Astrocyte of the spinal cord (primary cell): ENCODE measurements around the gene HSPA1L.
A peak's percentile ranks its signal among the peaks of the same experiment; 100 is the strongest.
"Not testable (repeated sequence)": the region's sequence is repeated elsewhere in the genome, so short reads cannot be mapped to it uniquely, and the experiment has no call there.

Experiments
- DNase-seq: peaks from one replicate; pipeline ENCODE4 v3.0.0; 2011; ENCODE audit warnings: low read depth, low spot score
- H3K4me3 ChIP-seq: 2 replicates; pipeline ENCODE4 v1.5.1; 2011; ENCODE audit warnings: low read depth, mild to moderate bottlenecking, low read length, moderate library complexity
- in situ Hi-C: cut with HindIII; loops from 2 replicates; pipeline ENCODE4 v1.10.0; 2017; ENCODE audit warnings: low sequenced_read_pairs
- TF ChIP-seq, protein P1 (sequence below): IDR thresholded peaks from 2 replicates; pipeline ENCODE4 v1.5.1; 2012; ENCODE audit warnings: low read depth, mild to moderate bottlenecking, low read length, inconsistent platforms

HSPA1L gene

GRCh38 chr6:31815025-31815838 lies at the start of gene HSPA1L, which contains the start of gene HSPA1A:
HSPA1L (minus strand) TSS chr6:31815283; CDS start chr6:31811972, 3,311 bp downstream.
HSPA1A (plus strand) TSS chr6:31815543; CDS start chr6:31815757, 214 bp downstream.
- H3K4me3 ChIP-seq: peak within 1 kb of the TSS; percentile 62
- in situ Hi-C loops: no loop called here
- peak; percentile 97 for DNase-seq
- TF ChIP-seq, protein P1, sequence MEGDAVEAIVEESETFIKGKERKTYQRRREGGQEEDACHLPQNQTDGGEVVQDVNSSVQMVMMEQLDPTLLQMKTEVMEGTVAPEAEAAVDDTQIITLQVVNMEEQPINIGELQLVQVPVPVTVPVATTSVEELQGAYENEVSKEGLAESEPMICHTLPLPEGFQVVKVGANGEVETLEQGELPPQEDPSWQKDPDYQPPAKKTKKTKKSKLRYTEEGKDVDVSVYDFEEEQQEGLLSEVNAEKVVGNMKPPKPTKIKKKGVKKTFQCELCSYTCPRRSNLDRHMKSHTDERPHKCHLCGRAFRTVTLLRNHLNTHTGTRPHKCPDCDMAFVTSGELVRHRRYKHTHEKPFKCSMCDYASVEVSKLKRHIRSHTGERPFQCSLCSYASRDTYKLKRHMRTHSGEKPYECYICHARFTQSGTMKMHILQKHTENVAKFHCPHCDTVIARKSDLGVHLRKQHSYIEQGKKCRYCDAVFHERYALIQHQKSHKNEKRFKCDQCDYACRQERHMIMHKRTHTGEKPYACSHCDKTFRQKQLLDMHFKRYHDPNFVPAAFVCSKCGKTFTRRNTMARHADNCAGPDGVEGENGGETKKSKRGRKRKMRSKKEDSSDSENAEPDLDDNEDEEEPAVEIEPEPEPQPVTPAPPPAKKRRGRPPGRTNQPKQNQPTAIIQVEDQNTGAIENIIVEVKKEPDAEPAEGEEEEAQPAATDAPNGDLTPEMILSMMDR: no peak

- H3K4me3 ChIP-seq: no peak overlapping the region
- TF ChIP-seq, protein P1: no peak
- no peak for DNase-seq
- in situ Hi-C loops: no loop called here
Observed at GRCh38 chr6:31864818-31865204, 49.7 kb upstream of the HSPA1L start.

- peak overlapping the region; percentile 65 for H3K4me3 ChIP-seq
- DNase-seq, in situ Hi-C loops: not testable (repeated sequence)
Observed at GRCh38 chr6:31864123-31864562, 49.1 kb upstream of the HSPA1L start.

DNA sequence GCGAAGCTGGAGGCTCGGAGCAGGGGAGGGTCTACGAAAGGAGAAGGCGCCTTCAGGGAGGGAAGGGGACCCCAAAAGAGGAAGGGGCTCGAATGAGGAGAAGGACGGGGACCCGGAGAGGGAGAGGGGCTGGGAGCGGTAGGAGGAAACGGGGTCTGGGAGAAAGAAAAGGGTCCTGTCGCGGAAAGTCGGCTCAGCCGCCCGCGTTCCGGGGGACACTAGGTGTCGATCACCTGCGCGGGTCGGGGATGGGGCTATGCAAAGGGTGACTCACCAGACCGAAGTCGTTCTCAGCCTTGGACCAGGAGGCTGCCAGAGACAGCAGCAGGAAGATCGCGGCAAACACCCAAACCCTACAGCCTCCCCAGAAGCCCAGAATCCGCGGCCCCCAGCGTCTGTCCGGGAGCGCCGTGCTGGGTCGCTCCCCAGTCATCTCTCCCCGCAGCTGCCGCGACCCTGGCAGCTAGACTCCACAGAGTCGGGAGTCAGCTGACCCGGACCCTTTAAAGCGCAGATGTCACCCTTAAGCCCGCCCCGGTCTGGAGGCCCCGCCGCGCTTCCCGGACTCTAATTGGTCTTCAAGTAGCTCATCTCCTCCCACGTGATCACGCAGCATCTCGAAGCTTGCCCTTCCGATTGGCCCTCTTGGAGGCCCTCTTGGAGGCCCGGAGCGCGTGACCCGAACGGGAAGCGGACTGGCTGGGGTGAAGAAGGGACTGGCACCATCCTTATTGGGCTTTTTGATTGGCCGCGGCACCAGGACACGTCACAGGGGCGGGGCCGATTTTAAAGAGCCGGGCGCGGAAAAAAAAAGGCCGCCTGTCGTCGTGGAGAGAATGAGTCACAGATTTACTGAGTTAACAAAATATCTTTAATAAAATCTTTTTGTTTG lies 47.5 kb upstream of the HSPA1L start, which contains the start of gene NEU1:
TSS of gene NEU1 (minus strand) at position 478 of the 892 bp plus-strand sequence. CDS start at position 433, 45 bp downstream.
- in situ Hi-C loops: no loop called here
- peak; percentile 100 for DNase-seq
- H3K4me3 ChIP-seq: peak within 1 kb of the TSS; percentile 93
- TF ChIP-seq, protein P1: no peak

GRCh38 chr6:31861919-31862343 lies 46.8 kb upstream of the HSPA1L start:
- TF ChIP-seq, protein P1: no peak
- in situ Hi-C loops: no loop called here
- H3K4me3 ChIP-seq: peak overlapping the region; percentile 93
- DNase-seq: no peak

DNA sequence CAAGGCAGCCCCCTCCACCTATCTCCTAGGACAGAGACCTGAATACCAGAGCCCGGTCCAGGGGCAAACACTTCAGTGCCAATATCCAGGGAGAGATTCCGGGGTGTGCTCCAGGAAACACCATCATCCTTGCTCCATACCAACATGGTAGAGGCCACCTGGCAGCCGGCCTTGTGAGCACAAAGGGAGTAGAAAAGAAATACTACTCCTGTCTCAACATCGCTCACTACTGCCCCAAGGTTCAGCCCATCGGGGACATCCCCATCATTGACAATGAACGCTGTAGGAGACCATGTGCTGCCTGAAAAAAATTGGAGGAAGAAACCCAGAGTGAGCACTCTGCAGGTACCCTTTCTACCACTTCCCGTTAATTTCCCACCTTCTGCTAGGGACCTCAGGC lies 46.1 kb upstream of the HSPA1L start:
- no peak for DNase-seq
- no peak overlapping the region for H3K4me3 ChIP-seq
- TF ChIP-seq, protein P1: no peak
- in situ Hi-C loops: no loop called here
